T1000 (cell line): ENCODE measurements around the gene ST3GAL2.
"Not testable (repeated sequence)": the region's sequence is repeated elsewhere in the genome, so short reads cannot be mapped to it uniquely, and the experiment has no call there.

Experiments
- DNase-seq: peaks from one replicate; lab custom pipeline; 2025; ENCODE audit warnings: mixed read lengths; lab: John Stamatoyannopoulos, UW

ST3GAL2 gene

DNA sequence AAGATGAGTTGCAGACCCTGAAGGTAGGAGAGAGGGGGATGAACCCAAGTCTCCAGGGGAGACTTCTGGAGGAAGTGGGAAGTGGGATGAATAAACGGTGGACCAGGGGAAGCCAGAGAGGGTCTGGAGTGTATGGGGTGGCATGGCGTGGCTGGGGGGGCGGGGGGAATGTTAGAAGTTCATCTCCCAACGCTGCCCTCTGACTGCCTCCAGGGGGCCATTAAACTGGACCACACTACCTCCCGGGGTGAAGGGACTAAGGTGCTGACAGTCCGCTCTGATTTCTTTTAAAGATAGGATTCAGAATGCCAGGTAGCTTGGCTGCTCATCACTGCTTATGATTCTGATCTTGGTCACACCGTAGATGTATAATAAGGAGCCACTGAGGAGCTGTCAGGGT lies 21.2 kb downstream of the ST3GAL2 start:
- DNase-seq: no peak

DNA sequence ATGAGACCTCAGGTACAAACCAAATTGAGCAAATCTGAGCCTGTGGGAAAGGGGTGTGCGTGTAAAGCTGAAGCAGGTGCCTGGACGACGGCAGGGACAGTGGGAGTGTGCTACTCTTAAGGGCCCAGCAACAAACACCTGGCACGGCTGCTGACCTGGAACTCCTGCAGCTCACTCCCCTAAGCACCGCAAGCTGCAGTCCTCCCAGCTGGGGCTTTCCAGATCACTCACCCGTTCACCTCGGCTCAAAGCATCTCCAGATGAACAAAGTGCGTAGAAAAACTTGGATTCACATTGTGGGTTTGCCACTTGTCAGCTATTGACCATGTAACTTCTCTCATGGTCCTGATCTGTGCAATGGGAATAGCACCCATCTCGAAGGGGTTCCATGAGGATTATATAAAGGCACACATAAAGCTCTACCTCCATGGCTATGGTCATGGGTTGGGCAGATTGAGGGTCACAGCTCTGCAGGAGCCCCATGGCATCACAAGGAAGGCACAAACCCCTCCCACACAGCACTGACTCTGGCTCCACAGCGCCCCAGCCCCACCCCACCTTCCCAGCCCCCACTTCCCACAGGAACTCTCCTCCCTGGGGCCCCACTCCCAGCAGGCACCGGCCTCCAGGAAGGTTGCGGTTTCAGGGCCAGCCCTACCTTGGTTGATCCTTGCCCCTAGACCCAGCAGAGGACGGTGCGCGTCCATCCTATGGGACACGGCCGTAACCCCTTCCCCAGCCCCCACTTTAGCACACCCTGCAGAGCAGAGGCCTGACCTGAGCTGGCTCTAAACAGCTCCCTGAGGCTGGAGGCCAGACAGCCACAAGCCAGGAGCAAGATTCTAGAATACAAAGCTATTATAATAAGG lies 21.9 kb downstream of the ST3GAL2 start:
- no peak for DNase-seq

DNA sequence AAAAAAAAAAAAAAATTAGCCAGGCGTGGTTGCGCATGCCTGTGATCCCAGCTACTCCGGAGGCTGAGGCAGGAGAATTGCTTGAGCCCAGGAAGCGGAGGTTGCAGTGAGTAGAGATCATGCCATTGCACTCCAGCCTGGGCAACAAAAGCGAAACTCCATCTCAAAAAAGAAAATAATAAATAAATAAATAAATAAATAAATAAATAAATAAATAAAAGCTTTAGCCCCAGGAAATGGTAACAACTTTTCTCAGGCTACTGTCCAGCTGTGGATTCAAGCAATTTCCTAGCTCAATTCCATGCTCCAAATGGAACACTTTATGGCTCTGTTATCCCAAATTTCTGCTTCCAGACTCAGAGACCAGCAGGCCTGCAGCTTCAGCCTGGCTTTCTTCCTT lies 25.3 kb downstream of the ST3GAL2 start:
- not testable (repeated sequence) for DNase-seq

DNA sequence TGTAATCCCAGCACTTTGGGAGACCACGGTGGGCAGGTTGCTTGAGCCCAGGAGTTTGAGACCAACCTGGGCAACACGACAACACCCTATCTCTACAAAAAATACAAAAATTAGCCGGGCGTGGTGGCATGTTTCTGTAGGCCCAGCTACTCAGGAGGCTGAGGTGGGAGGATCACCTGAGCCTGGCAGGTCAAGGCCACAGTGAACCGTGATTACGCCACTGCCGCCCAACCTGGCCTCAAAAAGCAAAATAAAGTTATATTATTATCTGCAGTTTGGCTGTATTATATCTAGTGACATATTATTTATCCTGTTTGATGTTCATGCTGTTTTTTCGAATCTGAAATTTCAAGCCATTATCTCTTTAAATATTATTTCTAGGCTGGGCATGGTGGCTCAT lies 26.5 kb downstream of the ST3GAL2 start:
- DNase-seq: no peak

DNA sequence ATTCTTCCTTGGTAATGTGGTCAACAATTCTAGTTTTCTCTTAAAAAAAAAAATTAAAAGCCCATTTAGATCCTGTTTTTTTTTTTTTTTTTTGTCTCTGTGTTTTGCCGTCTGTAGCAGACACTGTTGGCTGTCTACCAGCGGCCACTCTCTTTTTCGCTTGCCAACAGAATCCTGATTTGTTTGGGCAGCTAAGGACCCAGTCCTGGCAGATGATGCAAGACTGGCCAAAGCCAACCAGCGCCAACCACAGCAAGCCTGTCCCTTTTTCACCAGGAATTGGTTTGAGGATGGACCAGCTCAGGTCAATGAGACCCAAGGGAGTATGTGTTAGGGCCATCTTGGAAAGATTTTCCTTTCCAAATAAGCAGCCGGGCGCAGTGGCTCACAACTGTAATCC lies 28.2 kb downstream of the ST3GAL2 start:
- no peak for DNase-seq

DNA sequence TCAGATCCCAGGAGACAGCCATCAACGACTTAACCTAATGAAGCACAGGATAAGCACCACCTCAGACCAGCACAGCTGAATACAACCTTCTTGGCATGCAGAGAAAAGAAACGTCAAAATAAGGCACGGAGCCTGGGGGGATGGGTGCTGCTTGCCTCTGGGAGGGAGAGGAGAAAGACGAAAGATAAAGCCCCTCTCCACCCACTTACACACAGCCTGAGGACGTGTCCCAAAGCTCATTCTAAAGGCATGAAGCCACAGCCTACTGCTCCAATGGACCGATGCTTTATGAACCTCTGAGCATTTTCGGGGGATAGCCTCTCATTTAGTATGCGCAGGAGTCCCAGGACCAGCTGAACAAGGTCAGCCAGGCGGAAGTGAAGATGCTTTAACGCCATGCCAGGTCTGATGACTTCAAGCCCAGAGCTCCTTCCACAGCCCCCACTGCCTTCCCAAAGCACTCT lies 31.1 kb downstream of the ST3GAL2 start:
- no peak for DNase-seq

DNA sequence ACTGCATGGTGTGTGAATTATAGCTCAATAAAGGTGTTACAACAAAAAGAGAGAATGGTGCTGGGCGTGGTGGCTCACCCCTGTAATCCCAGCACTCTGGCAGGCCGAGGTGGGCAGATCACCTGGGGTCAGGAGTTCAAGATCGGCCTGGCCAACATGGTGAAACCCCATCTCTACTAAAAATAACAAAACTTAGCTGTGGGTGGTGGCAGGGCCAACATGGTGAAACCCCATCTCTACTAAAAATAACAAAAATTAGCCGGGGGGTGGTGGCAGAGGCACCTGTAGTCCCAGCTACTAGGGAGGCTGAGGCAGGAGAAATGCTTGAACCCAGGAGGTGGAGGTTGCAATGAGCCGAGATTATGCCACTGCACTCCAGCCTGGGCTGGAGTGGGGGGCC lies 32.8 kb downstream of the ST3GAL2 start:
- not testable (repeated sequence) for DNase-seq

DNA sequence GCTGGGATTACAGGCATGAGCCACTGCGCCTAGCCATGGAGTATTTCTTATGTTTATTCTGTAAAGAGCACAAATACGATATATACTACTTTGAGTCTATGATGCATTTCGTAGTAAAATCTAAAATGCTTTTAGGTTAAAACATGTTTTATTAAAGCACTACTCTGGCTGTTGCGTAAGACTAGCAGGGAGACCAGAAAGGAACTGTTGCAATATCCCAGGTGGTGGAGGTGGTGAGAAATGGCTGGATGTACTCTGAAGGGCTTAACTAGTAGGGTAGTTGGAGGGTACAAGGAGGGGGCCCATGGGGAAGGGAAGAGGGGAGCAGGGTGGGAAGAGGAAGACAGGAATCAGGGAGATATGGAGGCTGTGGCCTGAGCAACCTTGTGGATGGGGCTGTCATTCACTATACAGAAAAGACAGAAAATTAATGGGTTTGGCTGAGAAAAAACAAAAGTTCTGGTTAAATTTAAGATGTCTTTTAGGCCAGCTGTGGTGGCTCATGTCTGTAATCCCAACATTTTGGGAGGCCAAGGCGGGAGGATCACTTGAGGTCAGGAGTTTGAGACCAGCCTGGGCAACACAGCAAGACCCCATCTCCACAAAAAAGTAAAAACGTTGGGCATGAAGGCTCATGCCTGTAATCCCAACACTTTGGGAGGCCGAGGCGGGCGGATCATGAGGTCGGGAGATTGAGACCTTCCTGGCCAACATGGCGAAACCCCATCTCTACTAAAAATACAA lies 35.8 kb downstream of the ST3GAL2 start:
- no peak for DNase-seq

DNA sequence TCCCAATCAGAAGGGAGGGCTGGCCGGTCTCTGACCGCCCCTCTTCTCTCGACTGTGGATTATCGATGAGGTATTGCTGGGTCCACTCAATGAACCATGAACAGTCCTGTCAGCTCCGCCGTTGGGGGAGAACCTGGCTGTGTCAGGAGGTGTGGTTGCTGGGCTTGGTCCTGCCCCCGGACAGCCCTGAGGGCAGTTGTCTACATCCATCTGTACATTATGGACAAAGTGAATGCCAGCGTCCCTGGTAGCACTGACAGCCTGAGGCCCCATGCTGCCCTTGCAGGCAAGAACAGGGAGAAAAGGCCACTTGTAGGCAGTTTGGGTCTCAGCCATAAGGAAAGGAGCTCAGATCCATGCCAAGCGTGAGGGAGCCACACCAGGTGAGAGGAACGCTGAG lies 38.9 kb downstream of the ST3GAL2 start:
- DNase-seq: no peak

DNA sequence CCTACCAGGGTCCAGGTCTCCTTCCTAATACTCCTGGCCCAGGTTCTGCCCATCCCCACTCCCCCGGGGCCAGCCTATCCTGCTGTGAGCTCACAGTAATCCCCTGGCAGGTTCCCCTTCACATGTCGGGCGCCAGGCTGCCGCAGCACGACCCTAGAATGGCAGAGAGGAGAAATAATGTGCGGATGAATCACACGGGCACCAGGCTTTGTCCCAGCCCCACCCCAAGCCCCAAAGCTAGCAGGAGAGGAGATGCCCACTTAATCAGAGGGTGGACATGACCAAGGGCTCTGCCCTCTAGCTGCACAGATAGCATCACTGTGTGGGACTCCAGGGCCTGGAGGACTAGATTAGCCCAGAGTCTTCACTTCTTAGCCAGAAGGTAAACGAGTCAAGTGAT lies 39.5 kb downstream of the ST3GAL2 start:
- DNase-seq: no peak

DNA sequence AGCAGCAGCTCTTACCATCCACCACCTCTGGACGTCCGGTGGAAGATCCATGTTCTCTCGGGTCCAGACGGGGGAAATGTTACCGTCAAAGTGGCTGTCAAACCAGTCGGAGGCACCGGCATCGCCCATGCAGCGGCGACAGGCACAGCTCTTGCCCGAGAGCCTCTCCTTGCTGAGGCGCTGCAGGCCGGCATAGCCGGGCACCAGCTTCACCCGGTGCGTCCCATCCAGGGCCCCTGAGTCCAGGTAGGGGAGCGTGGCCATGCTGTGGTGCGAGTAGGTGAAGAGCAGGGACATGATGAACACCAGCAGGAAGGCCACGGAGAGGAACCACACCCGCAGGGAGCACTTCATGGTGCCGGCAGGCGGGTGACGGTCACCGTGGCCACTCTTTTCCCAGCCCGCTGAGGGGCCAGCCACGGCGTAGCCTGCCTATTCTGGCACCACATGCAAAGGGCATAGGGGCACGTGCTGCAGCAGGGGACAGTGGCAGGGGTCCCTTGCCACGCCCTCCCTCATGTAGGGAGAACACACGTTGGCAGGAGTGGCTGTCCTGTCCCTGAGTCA lies 40.6 kb downstream of the ST3GAL2 start:
- no peak for DNase-seq

DNA sequence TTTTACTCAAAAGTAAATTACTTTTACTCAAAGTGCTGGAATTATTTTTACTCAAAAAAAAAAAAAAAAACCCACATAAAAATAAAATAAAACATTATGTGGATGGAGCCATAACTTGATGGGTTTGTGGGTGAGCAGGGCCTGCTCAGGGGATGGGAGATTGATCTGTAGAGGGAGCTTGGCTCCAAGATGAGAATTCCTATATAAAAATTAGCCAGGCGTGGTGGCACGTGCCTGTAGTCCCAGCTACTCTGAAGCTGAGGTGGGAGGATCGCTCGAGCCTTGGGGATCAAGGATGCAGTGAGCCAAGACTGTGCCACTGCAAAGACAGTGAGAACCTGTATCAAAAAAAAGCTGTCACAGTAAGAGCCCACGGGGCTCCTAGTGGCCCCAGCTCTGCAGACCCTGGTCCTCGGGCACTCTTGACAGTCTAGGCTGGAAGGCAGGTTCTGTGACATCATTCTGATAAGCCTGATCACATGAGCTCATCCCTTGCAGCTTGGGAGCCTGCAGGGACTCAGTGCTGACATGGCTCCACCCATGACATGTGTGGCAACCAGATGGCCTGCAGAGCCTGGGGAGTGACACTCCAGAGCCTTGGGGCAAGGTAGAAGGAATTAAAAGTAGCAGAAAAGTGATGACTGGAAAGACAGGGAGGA lies 42.5 kb downstream of the ST3GAL2 start:
- DNase-seq: no peak

DNA sequence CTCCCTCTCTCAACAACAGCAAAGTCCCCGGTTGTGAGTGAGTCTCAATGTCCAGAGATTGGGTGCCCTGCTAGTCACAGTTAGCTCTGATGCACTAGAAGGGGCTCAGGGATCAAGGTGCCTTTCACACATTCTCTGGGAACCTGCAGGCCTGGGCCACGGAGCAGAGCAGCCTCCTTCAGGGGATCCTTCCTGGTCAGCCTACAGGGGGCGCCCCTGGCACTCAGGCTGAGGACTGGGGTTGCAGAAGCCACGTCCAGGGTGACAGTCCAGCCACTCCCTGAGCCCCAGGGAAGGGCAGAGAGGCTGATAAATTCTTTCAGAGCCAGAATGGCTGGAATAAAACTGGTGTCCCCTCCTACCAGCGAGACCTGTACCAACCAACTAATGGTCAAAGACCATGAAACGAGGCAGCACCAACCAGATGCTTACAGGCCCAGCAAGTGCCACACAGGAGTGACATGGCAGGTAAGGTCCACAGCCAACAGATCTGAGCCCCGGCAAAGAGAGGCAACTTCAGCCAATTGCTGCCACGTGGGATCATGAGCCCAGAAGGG lies 43.5 kb downstream of the ST3GAL2 start:
- no peak for DNase-seq

DNA sequence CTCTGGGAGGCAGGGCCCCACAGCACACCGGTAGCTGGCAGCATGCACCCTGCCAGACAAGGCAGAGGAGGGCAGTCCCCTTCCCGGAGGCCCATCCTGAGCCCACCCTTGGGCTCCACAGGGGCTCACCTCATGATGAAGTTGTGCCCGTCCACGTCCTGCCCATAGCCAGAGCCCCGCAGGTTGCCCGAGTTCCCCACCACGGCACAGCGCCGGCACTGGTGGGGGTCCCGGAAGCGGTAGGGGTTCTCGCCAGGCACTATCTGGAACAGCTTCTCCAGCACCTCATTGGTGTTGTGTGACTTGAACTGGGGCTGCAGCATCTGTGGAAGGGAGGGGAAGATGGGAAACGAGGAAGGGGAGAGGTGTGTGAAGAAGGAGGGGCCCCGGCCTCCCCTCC lies 44.0 kb downstream of the ST3GAL2 start:
- no peak for DNase-seq

DNA sequence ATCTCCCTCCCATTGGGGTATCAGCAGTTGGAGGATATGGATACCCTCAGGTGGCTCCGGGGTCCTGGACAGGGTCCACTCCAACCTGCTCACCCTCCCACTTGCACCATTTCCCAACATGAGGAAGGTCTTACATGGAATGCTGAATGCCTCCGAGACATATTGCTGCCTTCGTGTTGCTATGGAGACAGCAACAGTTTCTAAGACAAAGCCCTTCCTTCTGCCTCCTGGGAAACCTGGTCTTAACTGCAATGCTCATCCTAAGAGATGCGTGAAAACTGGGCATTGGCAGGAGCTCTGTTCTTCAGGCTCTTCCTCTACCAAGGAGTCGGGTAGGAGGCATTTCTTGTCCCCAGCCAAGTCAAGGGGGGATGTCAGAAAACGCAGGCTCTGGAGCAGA lies 45.2 kb downstream of the ST3GAL2 start:
- no peak for DNase-seq

DNA sequence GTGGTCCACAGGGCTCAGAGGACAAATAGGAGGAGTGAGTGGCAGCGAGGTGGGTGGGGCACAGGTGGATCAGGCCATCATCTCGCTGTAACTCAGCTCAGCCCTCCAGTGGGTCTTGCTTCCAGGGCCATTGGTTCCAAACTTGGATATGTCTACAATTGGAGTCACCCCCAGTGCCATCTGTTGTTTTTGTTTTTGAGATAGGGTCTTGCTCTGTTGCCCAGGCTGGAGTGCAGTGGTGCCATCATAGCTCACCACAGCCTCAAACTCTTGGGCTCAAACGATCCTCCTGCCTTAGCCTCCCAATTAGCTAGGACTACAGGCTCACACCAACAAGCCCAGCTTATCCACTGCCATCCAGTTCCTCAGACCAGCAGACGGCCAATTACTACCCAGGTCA lies 46.3 kb downstream of the ST3GAL2 start:
- DNase-seq: no peak

DNA sequence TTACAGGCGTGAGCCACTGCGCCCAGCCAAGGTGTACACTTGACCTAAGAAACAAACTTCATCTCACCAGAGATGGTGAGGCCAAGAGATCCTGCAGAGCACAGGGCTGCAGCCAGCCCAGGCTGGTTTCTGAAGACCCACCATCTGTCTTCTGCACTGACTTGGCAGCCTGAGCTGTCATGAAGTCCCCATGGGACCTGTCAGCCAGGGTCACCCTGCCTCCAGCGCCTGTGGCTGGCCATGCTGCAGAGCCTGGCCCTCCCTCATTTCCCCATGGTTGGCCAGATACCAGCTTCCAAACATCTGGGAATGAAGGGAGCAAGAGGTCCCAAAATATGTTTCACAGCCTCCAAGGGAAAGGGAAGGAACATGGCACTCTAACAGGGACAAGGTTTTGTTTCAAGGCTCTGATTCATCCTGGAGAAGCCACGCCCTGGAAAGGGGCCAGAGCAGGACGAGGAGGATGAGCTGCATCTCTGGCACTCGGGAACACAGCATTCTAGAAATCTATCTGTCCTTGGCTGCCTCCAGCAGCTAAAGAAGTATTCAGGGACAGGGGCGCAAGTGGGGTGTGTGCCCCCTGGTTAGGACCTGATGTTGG lies 46.9 kb downstream of the ST3GAL2 start:
- DNase-seq: no peak

DNA sequence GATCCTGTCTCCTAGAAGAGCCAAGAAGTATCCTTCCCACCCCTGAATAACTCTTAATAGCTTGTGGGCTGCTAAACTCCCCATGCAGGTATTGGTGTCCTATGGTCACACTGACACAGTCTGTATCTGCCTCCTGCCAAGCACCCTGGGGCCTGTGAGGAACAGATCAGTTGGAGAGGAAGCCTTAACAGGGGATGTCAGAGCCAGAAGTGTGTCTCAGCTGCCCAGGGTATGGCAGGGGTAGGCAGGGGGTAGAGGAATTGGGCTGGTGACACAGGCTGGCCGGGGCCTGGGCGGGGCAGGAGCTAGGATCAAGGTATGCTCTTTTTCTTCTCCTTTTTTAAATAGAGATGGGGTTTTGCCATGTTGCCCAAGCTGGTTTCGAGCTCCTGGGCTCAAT lies 47.5 kb downstream of the ST3GAL2 start:
- DNase-seq: no peak

DNA sequence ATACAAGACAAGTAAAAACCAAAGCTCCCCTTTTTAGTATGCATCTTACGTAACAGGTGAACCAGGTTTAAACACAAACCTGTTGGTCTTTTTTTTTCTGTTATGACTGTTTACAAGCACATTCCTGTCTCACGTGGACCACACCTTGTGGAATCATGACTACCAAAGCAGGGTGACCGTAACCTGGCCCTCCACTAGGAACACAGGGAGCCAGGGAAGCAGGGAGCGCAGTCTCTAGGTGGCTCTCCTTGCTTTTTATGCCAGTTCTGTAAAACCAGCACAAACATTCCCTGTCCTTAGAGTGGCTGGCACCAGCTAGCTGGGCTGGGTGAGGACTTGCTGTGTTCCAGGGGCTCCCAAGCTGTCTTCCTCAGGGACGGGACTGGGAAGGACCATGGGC lies 48.1 kb downstream of the ST3GAL2 start:
- no peak for DNase-seq

DNA sequence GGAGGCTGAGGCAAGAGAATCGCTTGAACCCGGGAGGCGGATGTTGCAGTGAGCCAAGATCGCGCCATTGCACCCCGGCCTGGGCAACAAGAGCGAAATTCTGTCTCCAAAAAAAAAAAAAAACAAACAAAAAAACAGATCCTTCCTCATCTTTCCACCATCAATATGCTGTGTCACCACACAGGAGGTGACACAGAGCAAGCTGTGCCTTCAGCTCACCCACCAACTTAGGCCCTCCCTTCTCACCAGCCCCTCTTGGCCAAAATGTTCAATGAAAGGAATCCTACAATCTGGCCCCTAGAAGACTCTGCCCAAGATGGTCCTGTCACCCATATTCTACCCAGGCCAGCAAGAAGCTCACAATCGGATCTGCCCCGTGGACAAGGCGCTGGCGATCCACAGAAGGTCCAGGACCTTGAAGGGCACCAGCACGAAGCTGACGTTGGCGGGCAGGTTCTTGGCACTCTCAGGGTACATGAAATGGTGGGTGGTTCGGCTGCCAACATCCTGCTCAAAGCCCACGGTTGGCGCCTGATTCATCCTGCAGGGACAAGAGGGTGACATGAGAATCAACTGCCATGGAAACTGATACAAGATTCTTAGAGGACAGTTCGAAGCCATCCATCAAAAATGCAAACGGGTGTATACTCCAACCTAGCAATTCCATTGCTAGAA lies 50.8 kb downstream of the ST3GAL2 start:
- DNase-seq: no peak
